GM18951 (cell line): ENCODE data around the gene MAPK7.

Experiments
- POLR2A ChIP-seq: IDR thresholded peaks from 4 replicates; pipeline ENCODE4 v1.6.1; 2011; ENCODE audit warnings: mild to moderate bottlenecking; ENCODE audit not compliant: insufficient read length, insufficient read depth; ENCODE audit errors: extremely low read depth
- in situ Hi-C: fragments of 300-500 bp; cut with MboI; formaldehyde crosslinking; loops from one replicate; pipeline ENCODE4 v1.12.0; 2022; ENCODE audit warnings: low sequenced_read_pairs, mixed read lengths, inconsistent platforms; ENCODE audit not compliant: unreplicated experiment

Gene MAPK7

DNA sequence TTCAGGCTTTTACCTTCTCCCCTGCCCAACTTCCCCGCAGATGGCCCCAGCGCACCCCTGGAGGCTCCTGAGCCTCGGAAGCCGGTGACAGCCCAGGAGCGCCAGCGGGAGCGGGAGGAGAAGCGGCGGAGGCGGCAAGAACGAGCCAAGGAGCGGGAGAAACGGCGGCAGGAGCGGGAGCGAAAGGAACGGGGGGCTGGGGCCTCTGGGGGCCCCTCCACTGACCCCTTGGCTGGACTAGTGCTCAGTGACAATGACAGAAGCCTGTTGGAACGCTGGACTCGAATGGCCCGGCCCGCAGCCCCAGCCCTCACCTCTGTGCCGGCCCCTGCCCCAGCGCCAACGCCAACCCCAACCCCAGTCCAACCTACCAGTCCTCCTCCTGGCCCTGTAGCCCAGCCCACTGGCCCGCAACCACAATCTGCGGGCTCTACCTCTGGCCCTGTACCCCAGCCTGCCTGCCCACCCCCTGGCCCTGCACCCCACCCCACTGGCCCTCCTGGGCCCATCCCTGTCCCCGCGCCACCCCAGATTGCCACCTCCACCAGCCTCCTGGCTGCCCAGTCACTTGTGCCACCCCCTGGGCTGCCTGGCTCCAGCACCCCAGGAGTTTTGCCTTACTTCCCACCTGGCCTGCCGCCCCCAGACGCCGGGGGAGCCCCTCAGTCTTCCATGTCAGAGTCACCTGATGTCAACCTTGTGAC lies 3.6 kb downstream of the MAPK7 start:
- in situ Hi-C loops, result no loop called here
- no peak for TF ChIP-seq POLR2A

DNA sequence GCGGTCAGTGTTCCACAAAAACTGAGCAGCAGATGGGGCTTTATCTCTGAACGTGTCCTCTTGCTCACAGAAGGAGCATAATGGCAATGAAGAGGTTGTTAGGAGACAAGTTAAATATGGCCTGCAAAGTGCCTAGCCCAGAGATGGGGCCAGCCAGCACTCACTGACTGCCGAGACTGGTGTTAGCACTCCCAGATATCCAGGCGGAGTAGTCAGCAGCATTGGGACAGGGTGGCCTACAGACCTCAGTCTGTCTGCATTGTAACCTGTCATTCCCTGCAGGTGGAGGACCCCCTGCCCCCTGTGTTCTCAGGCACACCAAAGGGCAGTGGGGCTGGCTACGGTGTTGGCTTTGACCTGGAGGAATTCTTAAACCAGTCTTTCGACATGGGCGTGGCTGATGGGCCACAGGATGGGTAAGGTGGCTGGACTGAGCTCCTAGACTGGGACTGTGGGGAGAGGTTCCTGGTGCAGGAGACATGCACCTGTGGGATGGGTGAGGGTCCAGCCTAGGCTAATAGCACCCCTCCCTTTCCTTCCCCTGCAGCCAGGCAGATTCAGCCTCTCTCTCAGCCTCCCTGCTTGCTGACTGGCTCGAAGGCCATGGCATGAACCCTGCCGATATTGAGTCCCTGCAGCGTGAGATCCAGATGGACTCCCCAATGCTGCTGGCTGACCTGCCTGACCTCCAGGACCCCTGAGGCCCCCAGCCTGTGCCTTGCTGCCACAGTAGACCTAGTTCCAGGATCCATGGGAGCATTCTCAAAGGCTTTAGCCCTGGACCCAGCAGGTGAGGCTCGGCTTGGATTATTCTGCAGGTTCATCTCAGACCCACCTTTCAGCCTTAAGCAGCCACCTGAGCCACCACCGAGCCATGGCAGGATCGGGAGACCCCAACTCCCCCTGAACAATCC lies 4.5 kb downstream of the MAPK7 start:
- in situ Hi-C loops, result no loop called here
- no peak for TF ChIP-seq POLR2A

DNA sequence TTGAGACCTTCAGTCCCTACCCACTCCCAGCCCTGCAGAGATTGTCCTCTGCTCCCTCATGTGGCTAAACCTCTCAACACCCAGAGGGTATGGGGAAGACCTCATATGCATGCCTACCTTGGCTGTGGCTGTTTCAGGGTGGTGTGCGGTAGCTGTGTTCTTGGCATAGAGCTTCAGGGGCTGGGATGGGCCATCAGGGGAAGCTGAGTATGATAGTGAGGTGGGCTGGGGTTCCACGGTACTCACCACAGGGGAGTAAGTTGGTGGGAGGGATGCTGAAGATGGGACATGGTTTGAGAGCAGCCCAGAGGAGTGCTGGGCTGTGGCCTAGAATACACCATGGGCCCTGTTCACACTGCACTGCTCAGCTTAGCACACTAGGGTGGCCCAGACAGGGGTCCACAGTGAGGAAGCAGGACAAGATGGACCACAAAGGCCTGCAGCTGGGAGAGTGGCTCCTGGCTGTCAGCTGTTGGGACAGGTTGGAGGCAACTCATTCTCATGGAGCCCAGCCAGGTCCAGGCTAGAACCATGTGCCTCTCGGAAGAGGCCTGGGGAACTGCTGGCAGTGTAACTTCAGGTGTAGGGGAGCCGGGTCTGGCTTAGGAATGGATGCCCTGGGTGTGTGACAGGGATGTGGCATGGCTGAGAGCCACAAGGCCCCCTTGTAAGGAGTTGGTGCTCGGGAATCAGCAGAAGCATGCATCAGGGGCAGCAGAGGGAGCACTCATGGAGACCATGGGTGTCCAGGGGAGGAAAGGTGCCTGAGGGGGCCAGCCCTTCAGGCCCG lies 5.6 kb downstream of the MAPK7 start:
- in situ Hi-C loops, result no loop called here
- TF ChIP-seq POLR2A, result no peak

DNA sequence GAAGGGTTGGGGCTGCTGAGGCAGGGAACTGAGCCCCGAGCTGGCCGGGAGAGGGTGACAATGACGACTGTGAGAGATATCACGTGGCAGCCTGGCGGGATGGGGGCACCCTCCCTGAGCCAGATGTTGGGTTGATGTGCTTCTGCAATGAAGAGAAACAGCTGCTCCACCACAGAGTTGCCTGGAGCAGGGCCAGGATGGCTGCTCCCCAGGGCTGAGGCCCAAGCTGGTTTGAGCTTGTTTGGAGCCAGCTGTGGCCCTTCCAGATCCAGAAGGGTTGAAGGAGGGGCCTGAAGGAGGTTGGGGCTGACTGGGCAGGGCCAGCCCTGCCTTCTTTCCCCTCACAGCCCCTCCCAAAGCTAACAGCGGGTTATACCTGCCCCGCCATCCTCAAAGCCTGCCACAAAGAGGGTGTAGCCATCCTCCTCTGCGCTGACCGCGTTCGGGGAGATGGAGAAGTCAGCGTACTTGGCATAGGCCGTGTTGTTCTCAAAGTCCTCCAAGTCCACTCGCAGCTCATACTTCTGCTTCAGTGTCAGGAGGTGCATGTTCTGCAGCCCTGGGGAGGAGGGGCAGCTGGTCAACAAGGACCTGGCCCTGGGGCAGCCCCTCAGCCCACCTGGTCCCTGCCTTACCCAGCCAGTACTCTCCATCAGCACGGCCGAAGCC lies 6.6 kb downstream of the MAPK7 start:
- no peak for TF ChIP-seq POLR2A
- in situ Hi-C loops, result no loop called here

DNA sequence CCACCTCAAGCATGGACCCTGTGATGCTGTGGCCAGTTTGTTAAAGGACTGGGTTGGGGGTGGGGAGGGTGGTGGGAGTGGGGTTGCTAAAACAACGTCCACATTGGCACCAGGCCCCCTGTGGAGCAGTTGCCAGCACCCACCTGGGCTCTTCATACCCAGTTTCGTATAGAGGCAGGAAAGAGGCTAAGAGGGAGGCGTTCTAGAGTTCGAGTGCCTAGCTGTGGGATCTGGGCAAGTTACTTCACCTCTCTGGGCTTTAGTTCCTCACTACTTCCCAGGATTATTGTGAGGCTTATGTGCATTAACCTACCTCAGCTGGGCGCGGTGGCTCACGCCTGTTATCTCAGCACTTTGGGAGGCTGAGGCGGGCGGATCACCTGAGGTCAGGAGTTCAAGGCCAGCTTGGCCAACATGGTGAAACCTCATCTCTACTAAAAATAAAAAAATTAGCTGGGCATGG lies 7.3 kb downstream of the MAPK7 start:
- in situ Hi-C loops, result no loop called here

DNA sequence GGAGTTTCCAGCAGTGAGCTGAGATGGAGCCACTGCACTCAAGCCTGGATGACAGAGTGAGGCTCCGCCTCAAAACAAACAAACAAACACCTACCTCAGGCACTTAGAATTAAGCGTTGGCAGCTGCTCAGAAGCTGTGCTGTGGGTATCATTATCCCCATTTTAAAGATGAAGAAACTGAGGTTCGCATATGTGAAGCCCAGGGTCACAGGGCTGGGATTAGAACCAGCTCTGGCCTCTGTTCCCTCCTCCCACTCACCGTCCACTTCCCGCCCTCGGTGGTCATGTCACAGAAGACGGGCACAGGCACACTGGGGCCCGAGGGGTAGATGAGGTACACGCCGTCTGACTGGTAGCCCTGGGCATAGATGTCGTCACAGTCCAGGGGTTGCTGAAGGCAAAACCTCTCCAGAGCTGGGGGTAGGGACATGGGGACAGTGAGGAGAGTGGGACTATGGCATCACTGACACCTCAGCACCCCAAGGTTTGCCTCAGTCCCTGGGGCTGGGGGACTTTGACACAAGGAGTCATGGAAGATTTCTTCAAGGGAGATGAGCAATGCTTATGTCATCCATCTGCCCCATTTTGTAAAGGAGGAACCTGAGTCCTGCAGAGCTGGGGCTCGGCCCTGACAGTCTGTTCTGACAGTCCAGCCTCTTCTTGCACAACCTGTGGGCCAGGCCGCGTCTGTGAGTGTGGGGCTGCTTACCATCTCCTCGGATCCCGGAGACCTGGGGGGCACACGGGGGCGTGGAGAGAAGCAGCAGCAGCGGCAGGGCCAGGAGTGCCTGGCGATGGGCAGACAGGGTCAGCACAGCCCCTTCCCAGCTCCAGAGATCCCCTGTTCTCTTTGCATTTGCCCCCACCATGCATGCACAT lies 8.0 kb downstream of the MAPK7 start:
- TF ChIP-seq POLR2A, result no peak
- in situ Hi-C loops, result no loop called here

More for the DNA sequence above, 7.3 kb downstream of the MAPK7 start:
- TF ChIP-seq POLR2A, result no peak

GRCh38 chr17:19386974-19387920 lies 8.9 kb downstream of the MAPK7 start, which contains the start of gene MFAP4:
TSS of gene MFAP4 (minus strand) at chr17:19387190. CDS start at chr17:19387155, 35 bp downstream.
- in situ Hi-C loops, result no loop called here

GRCh38 chr17:19387921-19388521 lies 9.7 kb downstream of the MAPK7 start:
- TF ChIP-seq POLR2A, result no peak
- in situ Hi-C loops, result no loop called here

More at GRCh38 chr17:19386974-19387920, 8.9 kb downstream of the MAPK7 start, which contains the start of gene MFAP4:
- no peak for TF ChIP-seq POLR2A

GRCh38 chr17:19388791-19389785 lies 10.8 kb downstream of the MAPK7 start:
- no peak for TF ChIP-seq POLR2A
- in situ Hi-C loops, result no loop called here
